Thyroid gland (tissue), 4 donors: ENCODE measurements around the gene PCDHGB7. TPM values are rescaled to one million over a fixed set of nuclear protein-coding genes. Genes with fewer than 3 reads are reported as not detected.
"Not testable (repeated sequence)": the region's sequence is repeated elsewhere in the genome, so short reads cannot be mapped to it uniquely, and the experiment has no call there.

Source experiments
- DNase-seq, 2 donors: peaks; one replicate each; pipeline ENCODE4 v3.0.0-alpha.2; 2019
- H3K27ac ChIP-seq, 3 donors: fragments of 200-600 bp; sonication (generic); 1 replicate in 2 of 3; 2 replicates in 1 of 3; pipeline ENCODE4 v1.5.1; 2016 to 2019; ENCODE audit warnings: mild to moderate bottlenecking in 1 of 3, moderate library complexity in 1 of 3
- H3K27me3 ChIP-seq: fragments of 200-600 bp; sonication (generic); one replicate; pipeline ENCODE4 v1.5.1; 2019
- H3K36me3 ChIP-seq, 2 donors: fragments of 200-600 bp; sonication (generic); one replicate each; pipeline ENCODE4 v1.5.1; 2016 to 2019
- H3K4me1 ChIP-seq, 2 donors: fragments of 200-600 bp; sonication (generic); one replicate each; pipeline ENCODE4 v1.5.1; 2017 to 2019
- H3K4me3 ChIP-seq, 3 donors: fragments of 200-600 bp; sonication (generic); replicated peaks in 1 of 3; 1 replicate in 2 of 3; 2 replicates in 1 of 3; pipeline ENCODE4 v1.5.1; 2016; ENCODE audit warnings: mild to moderate bottlenecking in 1 of 3
- H3K9me3 ChIP-seq: fragments of 200-600 bp; sonication (generic); one replicate; pipeline ENCODE4 v1.5.1; 2017
- CTCF ChIP-seq, 6 experiments: fragments of 200-600 bp in 3 of 6; fragments of 450-650 bp in 3 of 6; sonication (generic) in 3 of 6; IDR thresholded peaks; one replicate each; pipeline ENCODE4 v1.5.1; 2016 to 2019; ENCODE audit warnings: antibody characterized with exemption in 6 of 6, mild to moderate bottlenecking in 2 of 6, inconsistent platforms in 1 of 6, moderate library complexity in 1 of 6
- POLR2A ChIP-seq, 2 donors: fragments of 450-650 bp; IDR thresholded peaks; one replicate each; pipeline ENCODE4 v1.6.1; 2017; ENCODE audit warnings: antibody characterized with exemption in 2 of 2, mild to moderate bottlenecking in 2 of 2, moderate library complexity in 1 of 2
- WGBS, 2 donors: methylation state at CpG; one replicate each; pipeline ENCODE4 v1.1.5; 2017; 5-methylcytosine and 5-hydroxymethylcytosine counted together
- intact Hi-C: fragments of 100-400 bp; cut with DNase I; formaldehyde crosslinking; loops from one replicate; pipeline ENCODE4 v1.15.1; 2023
- total RNA-seq, 4 donors: library from RNA; depleted of rRNA; stranded (reverse); fragments of >200 nt; gene quantifications; one replicate each; pipeline ENCODE4 v1.2.3, GENCODE V29; 2016

The PCDHGB7 gene
- total RNA-seq, result 10 to 100 TPM in 3 of 4 donors, 1 to 10 TPM in 1; 9.5 to 19.7 (median 11.3) TPM

GRCh38 chr5:141417494-141418172, at the start of gene PCDHGB7:
Gene PCDHGB7, plus strand, starts transcription at chr5:141417677. Its CDS starts 183 bp downstream, at chr5:141417860.
- intact Hi-C loops, result loop anchor here (5.0 kb wide), 1 partner anchor 140 kb away; no protein-coding TSS in a partner anchor
- 8 to 9% methylated on average over 33 to 35 of the region's 47 CpGs for WGBS, 2 donors

GRCh38 chr5:141369994-141370848, 47.3 kb upstream of the PCDHGB7 start, which contains the start of gene PCDHGB3:
Gene PCDHGB3, plus strand, starts transcription at chr5:141370242. Its CDS starts 153 bp downstream, at chr5:141370395.
- Histone ChIP-seq H3K27ac (no peak within 1 kb of the TSS), H3K9me3 (no peaks in the 10 kb centered on the region), H3K36me3 (no peaks in the 10 kb centered on the region), H3K4me1 (no peaks in the 10 kb centered on the region), H3K4me3 (no peak within 1 kb of the TSS), H3K27me3 (no peaks in the 10 kb centered on the region)
- WGBS, 2 donors, result 13 to 18% methylated on average over 32 of the region's 32 CpGs
- intact Hi-C loops, result no loop called here
- TF ChIP-seq CTCF (IDR thresholded peaks at IDR 0.05) (peak in 3 of 6 experiments; percentile 31 to 46 (median 36)), POLR2A (IDR thresholded peaks at IDR 0.05) (no peak)
- DNase-seq, result peak; percentile 50 to 56

More at GRCh38 chr5:141417494-141418172, at the start of gene PCDHGB7:
- peak within 1 kb of the TSS in 1 of 3 donors; percentile 19 for H3K4me3 ChIP-seq
- H3K4me1 ChIP-seq, H3K9me3 ChIP-seq, H3K36me3 ChIP-seq, H3K27me3 ChIP-seq: not testable (repeated sequence)
- H3K27ac ChIP-seq, result peak within 1 kb of the TSS in 1 of 3 donors; percentile 41
- DNase-seq, result peak; percentile 78 to 81
- peak; percentile 42 to 73 (median 64) for TF ChIP-seq CTCF (IDR thresholded peaks at IDR 0.05)

GRCh38 chr5:141371572-141372475, 45.7 kb upstream of the PCDHGB7 start:
- Histone ChIP-seq H3K27ac (no peak overlapping the region), H3K4me1 (no peaks in the 10 kb centered on the region), H3K27me3 (no peaks in the 10 kb centered on the region), H3K4me3 (no peak overlapping the region), H3K9me3 (no peaks in the 10 kb centered on the region), H3K36me3 (no peaks in the 10 kb centered on the region)
- TF ChIP-seq CTCF (IDR thresholded peaks at IDR 0.05), result no peak
- no peak for TF ChIP-seq POLR2A (IDR thresholded peaks at IDR 0.05)
- 26 to 49% methylated on average over 19 to 45 of the region's 69 CpGs for WGBS, 2 donors
- no peak for DNase-seq
- intact Hi-C loops, result no loop called here

- WGBS, 2 donors, result 12 to 13% methylated on average over 12 to 27 of the region's 27 CpGs
- Histone ChIP-seq H3K27me3 (no peaks in the 10 kb centered on the region), H3K4me1 (no peaks in the 10 kb centered on the region), H3K4me3 (no peak within 1 kb of the TSS), H3K9me3 (no peaks in the 10 kb centered on the region), H3K36me3 (no peaks in the 10 kb centered on the region), H3K27ac (no peak within 1 kb of the TSS)
- TF ChIP-seq POLR2A (IDR thresholded peaks at IDR 0.05) (no peak), CTCF (IDR thresholded peaks at IDR 0.05) (peak in 5 of 6 experiments; percentile 10 to 39 (median 15))
- no peak for DNase-seq
- intact Hi-C loops, result no loop called here
Observed at GRCh38 chr5:141373673-141374317, 43.7 kb upstream of the PCDHGB7 start, which contains the start of gene PCDHGA6. Gene PCDHGA6, plus strand, starts transcription at chr5:141373891. Its CDS starts 193 bp downstream, at chr5:141374084.
